ENCODE results near the gene CTSW. TPM values are rescaled to one million over a fixed set of nuclear protein-coding genes. Genes with fewer than 3 reads are reported as not detected.

CTSW gene
- total RNA-seq, 1 experiment from 2014 or later: 5.4 TPM

DNA sequence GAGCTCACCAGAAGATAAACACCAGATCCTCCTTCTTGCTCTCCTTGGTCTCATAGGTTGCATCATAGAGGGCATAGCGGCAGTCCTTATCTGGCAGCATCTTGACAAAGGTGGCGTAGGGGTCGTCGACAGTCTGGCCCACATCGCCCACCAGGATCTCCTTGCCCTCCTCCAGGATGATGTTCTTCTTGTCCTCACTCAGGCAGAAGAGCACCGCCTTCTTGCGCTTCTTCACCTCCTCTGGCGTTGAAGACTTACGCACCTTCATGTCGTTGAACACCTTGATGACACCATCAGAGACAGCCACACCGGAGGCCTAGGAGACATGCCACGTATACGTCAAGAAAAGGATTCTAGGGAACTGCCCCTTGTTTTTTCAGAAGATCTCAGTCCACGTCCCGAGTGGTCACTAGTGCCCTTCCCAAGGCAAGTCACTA is 23.7 kb upstream of the CTSW start:
- no peak for DNase-seq (ENCODE audit: low read depth)

DNA sequence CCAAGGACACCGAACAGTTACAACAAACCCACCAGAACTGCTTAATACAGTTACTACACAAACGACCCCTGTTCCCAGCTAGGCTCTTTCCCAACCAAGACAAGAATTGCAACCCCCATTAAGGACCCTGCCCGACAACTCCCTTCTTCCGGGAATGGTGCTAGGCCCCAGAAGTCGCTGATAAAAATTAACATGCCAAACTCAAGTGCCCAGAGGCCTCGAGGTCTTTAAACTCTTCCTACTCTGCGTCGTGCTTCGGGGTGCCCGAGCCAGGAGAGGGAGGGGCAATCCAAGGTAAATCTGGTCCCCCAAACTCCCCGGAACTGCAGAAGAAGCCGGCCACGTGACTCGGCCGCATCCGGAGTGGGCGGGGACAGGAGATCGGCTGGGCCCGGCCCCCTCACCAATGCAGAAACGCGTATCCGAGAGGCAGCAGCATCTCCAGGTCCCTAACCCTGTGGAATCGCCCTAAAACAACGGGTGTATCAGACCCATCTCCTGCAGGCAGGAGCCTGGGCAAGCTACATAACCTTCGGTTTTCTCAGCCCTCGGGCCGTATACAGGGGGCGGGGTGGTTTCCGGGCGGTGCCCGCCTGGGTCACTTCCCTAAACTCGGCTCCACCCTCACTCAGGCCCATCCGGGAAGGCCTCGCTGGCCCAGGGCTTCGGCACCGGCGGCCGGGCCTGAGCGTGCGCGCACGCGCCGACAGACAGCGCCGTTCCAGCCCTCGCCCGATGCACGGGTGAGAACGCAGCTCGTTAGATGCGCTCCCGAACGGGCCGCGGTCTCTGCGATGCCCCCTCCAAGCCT is 22.7 kb upstream of the CTSW start:
- DNase-seq (ENCODE audit: low read depth): peak; percentile 71

DNA sequence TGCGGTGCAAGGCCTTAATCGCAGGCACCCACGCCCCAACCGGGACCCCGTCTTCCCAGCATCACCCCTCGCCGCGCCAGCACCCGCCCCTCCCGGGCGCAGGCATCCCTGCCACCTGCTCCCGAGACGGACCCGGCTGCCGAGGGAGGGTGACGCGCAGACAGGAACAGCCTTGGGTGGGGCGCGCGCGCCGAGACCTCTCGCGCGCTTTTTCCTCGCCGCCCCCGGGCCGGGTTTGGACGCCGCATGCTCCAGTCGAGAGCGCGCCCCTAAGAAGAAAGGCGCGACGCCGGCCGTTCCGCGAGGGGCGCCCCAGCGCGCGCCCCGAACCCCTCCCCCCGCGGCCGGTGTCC is 22.2 kb upstream of the CTSW start:
- DNase-seq (ENCODE audit: low read depth): no peak

DNA sequence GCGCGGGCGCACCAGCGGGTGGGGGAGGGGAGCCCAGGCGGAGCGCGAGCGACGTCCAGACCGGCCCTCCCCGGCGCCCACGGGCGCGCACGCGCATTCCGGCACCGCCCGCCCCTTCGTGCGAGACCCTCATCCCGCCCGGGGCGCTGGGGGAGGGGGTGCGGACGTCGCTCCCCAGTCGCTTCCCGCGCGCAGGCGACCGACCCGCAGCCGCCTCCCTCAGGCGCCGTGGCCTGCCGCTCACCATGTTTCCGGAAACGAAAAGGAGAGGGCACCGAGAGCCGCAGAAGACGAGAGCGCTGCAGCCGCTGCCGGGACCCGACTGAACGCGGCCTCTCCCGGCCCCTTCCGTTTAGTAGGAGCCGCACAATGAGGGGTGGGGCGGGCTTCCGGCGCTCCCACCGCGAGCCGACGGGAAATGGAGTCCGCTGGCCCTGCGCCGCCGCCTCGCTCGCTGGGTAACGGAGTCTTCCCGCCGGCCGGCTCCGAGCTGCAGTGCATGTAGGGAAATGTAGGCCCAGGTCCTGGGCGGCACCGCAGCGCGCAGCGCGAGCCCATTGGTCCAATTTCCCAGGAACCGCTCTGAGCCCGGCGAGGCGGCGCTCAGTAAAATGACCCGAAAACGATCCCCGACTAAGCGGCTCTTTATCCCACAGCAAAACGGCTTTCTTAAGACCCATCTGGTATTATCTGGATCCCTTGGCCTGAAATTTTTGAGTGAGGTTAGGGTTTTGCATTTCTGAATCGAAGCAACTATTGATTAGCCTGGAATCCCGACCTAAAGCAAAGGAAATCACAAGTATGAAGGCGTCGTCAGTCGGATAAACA is 21.6 kb upstream of the CTSW start, which contains the start of gene CFL1:
CFL1 (minus strand) TSS at position 328 of the 828 bp plus-strand sequence; CDS start at position 247, 81 bp downstream.
- DNase-seq (ENCODE audit: low read depth): peak; percentile 98

DNA sequence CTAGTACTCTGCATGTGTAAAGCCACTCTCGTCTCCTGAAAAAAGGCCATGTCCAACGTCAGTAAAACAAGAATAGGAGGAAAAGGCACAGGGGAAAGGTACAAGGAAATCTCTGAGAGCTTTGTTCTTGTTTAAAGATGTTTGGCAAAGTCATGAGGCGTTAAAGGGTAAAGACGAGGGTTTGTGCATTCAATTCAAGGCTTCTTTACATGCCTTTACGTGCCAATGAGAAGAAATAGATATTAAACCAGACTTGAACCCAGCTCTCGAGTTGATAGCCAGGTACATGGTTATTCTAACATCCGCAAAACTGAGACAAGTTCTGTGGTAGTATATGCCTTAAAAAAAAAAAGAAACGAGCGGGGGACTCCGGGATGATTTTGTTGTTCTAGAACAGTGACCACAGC is 21.0 kb upstream of the CTSW start:
- DNase-seq (ENCODE audit: low read depth): no peak

DNA sequence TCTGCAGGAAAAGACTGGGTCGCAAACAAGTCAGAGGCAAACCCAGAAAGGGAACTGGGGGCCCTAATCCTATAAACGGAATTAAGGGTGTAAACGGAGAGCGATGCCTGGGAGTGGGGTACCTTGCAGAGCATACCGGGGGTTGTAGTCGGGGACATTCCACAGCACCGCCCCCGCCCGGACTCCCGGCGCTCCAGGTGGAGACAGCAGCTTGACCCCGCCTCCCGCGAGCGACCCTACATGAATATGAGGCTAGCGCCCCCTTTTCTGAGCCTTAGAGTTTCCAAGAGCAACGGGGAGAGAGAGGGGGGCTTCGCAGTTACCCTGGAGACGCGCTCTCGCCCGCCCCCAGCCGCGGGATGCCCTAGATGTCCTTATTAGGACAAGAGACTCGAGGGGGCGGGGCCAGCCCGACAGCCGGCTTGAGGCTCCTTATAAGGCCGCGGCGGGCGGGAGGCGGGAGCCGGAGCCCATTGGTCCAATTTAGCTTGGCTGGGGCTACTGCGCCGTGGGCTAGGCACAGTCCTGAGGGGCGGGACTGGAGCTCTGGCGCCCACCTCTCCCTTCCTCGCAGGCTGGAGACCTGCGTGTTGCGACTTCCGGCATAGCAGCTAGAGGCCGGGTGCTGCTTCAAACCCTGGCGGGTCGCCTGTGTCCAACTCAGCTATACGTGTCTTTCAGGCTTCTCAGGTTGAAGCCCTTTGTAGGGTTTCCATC is 20.4 kb upstream of the CTSW start:
- peak; percentile 100 for DNase-seq (ENCODE audit: low read depth)

DNA sequence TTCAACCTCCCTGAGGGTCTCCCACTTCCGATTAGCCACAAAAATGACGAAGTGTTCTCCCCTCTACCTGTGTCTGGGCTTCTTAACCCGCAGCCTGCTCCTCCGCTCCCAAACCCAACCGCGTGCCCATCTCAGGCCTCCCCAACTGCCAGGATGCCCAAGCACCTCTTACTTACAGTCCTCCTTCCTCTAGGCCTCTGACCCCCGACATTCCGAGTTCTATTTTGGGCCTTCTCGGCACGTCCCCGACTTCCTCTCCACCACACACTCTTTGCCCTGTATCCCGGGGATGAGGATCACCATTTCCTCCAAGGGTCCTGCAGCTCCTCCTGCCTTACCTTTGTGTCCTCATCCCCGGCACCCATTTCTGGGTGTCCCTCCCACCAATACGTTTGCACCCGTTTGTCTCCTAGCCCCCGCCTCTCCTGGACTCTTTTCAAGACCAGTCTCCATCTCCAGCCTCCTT is 19.8 kb upstream of the CTSW start:
- no peak for DNase-seq (ENCODE audit: low read depth)

DNA sequence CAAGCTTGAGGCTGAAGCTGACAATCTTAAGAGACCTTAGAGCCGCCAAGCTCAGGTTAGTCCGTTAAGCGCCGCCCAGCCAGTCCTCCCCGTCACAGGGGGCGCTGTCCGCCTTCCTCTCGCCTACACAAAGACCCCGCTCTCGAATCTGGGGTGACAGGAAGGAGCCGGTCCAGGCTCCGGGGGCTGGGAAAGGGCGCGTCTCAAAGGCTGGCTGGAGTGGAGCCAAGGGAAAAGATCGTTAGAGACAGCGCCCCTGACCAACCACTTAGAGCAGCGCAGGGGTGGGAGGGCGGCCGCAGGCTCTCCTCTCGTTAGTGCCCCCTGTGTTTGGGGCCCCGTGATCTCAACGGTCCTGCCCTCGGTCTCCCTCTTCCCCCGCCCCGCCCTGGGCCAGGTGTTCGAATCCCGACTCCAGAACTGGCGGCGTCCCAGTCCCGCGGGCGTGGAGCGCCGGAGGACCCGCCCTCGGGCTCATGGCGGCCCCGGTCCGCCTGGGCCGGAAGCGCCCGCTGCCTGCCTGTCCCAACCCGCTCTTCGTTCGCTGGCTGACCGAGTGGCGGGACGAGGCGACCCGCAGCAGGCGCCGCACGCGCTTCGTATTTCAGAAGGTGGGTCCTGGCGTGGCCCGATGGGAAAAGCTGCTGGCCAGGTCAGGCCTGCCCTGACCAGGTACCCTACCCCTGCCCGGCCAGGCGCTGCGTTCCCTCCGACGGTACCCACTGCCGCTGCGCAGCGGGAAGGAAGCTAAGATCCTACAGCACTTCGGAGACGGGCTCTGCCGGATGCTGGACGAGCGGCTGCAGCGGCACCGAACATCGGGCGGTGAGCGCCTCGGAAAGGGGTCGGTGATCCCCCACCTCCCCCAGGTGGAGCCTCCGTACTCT is 19.1 kb upstream of the CTSW start, which contains the start of gene MUS81:
MUS81 (plus strand) TSS at position 156 of the 887 bp plus-strand sequence; CDS start at position 477, 321 bp downstream.
- peak; percentile 98 for DNase-seq (ENCODE audit: low read depth)

DNA sequence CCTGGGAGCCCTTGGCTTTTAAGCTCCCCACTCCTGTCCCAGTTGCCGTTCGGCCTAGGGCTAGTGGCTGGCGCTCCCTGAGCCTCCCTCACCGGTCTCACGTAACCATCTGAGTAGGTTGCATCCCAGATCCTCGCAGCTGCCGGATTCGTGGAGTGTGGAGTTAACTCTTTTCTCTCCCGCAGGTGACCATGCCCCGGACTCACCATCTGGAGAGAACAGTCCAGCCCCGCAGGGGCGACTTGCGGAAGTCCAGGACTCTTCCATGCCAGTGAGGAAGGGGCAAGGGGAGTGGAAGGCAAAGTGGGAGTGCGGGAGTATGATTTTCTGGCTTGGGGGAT is 18.5 kb upstream of the CTSW start:
- DNase-seq (ENCODE audit: low read depth): no peak

DNA sequence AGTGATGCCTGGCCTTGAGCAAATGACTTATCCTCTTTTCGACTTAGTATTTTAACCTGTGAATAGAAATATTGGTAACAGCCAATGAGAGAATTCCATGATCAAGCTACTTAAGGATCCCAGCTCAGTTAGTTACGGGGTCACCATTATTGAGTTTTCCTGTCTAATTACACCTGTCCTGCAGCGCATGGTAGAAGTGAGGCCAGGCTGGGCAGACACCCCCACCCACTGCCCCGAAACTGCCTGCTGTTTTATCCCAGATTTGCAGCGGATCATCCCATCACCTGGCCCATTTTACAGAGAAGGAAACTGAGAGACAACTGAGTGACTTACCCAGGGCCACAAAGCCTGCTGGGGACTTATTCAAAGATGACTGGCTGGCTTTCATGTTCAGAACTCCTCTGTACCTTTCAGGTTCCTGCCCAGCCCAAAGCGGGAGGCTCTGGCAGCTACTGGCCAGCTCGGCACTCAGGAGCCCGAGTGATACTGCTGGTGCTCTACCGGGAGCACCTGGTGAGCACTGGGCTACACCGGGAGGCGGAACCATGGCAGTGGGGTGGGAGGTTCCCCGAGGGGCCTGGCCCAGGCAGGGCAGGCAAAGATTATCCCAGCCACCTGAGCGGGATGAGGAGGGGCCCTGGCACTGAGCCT is 18.0 kb upstream of the CTSW start:
- DNase-seq (ENCODE audit: low read depth): no peak

DNA sequence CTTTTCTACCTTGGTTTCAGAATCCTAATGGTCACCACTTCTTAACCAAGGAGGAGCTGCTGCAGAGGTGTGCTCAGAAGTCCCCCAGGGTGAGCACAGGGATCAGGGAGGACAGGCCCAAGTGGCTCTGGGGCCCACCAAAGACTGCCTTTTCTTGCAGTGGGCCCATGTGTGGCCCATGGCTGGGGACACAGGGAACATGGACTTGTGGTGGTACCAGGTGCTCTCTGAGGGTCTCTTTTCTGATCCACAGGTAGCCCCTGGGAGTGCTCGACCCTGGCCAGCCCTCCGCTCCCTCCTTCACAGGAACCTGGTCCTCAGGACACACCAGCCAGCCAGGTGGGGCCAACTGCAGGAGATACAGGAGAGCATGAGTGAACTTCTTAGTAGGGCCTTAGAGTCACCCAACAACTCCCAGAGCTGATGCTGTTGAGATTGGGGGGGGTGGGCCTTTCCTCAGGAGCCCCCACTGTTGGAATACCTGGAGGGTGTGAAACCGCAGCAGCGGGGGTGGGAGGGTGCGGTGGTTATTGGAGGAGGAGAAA is 17.4 kb upstream of the CTSW start:
- no peak for DNase-seq (ENCODE audit: low read depth)

DNA sequence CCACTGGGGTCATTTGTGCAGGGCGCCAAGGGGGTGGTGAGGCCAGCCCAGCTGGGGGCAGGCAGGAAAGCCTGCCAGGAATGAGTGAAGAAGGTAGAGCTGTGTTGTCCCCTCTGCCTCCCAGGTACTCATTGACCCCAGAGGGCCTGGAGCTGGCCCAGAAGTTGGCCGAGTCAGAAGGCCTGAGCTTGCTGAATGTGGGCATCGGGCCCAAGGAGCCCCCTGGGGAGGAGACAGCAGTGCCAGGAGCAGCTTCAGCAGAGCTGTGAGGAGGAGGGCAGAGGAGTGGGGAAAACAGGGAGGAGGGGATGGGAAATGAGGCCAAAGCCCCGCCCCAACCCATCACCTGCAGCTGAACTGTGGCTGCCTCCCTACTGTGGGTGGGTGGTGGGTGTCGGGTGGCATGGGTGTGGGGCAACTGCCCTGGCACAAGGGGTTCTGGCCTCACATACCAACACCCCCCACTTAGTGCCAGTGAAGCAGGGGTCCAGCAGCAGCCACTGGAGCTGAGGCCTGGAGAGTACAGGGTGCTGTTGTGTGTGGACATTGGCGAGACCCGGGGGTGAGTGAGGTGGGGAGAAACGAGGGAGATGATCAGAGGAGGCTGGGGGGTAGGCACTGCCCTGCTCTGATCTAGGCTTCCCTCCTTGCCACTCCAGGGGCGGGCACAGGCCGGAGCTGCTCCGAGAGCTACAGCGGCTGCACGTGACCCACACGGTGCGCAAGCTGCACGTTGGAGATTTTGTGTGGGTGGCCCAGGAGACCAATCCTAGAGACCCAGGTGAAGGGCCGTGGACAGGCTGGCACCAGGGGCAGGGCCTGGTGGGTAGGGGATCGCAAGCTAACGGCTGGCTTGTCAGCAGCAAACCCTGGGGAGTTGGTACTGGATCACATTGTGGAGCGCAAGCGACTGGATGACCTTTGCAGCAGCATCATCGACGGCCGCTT is 16.4 kb upstream of the CTSW start:
- DNase-seq (ENCODE audit: low read depth): no peak

DNA sequence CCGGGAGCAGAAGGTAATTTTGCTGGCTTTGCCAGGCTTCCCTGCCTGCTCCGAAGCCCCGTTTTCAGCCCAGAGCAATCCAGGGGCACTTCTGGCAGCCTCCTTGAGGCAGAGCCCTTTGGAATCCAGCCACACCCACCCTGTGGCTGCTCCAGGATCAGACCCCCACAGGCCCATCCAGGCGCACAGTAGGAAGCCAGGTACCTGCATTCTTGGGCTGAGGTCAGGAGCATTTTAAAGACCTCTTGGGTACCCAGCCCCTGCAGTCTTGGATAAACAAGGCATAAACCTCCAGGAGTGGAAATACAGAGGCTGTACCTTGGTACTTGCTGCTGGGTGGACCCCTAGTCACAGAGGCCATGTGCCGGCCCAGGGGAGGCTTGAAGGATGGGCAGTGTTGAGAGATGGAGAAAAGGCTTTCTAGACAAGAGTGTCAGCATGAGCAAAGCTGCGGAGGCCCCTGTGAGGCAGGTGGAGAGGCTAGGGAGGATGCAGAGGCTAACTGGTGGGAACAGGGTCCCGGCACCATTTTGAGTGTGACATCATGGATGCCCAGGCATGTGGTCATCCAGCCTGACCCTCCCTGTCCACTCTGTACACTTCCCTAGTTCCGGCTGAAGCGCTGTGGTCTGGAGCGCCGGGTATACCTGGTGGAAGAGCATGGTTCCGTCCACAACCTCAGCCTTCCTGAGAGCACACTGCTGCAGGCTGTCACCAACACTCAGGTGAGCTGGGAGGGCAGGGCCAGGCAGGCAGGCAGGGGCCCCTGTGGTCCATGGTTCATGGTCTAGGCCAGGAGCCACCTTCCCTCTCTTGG is 15.5 kb upstream of the CTSW start:
- DNase-seq (ENCODE audit: low read depth): no peak

DNA sequence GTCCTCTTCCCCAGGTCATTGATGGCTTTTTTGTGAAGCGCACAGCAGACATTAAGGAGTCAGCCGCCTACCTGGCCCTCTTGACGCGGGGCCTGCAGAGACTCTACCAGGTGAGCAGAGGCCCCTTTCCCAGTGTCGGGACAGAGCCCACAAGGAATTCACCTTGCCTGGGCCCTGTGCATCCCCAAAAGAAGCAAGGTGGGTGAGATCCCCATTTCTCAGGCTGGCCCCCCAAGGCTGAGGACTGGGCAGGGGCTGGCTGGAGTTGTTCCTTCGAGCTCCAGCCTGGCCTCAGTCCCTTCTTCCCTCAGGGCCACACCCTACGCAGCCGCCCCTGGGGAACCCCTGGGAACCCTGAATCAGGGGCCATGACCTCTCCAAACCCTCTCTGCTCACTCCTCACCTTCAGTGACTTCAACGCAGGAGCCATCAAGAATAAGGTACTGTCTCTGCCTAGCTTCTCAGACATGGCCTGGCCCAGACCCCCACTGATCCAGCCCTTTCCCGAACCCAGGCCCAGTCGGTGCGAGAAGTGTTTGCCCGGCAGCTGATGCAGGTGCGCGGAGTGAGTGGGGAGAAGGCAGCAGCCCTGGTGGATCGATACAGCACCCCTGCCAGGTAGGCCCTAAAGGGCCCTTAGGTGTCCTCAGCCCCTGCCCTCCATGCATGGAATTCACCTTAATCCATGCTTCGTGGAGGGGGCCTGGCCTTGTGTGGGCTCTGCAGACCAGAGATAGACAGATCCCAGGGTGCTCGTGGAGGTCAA is 14.7 kb upstream of the CTSW start:
- no peak for DNase-seq (ENCODE audit: low read depth)

DNA sequence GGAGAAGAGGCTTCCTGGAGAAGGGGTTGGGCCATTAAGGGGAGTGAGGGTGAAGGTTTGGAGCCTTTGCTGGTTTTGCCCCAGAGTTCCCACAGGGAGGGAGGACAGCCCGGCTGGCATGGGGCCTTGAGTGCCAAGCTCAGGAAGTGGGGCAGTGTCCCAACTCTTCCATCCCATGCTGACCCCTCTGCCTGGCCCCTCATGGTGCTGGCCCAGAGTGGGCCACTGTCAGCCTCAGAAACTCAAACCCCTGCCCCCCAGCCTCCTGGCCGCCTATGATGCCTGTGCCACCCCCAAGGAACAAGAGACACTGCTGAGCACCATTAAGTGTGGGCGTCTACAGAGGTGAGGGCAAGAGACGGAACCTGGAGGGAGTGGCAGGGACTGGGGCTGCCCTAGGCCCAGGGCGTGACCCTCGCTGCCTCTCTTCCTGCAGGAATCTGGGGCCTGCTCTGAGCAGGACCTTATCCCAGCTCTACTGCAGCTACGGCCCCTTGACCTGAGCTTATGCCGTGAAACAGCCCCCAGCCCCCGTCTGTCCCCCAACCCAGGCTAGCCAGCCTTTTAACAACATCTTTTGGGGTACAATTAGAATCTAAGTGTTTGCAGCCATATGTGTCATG is 14.0 kb upstream of the CTSW start:
- no peak for DNase-seq (ENCODE audit: low read depth)

DNA sequence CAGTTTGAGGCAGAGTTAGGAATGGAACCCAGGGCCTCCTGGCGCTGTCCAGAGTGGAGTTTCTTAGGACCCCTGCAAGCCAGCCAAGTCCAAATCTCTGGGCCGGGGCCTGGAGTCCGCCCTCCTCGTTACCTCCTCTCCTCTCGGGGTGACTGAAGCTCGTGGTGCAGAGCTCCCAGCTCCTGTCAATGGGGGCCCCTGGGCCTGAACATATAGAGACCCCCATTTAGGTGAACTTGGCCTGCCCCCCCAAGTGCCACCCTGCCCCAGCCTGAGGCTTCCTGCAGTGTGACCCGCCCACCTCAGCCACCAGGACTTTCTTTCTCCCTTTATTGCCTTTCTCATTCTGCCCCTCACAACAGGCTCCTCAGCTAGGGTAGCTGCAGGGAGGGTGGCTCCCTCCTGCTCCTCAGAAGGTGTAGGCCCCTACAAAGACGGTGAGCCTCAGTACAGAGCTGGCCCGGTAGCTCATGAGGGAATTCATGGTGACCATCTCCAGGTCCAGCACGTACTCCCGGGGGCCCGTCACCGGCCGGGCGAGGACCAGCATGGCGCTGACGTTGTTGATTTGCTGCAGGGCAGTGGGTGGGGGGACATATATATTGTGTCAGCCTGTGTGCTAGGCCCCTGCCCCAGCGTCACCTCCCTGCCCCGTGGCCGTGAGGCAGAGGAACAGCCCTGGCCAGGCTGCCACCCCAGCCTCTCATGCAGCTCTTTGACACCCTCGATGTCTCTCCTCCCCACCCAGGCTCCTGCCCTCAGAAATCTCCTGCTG is 12.9 kb upstream of the CTSW start:
- DNase-seq (ENCODE audit: low read depth): no peak
